Lower leg skin (tissue), 3 donors: ENCODE measurements around the gene AURKA.

Experiments used
- CTCF ChIP-seq, 3 donors: fragments of 450-650 bp; IDR thresholded peaks; one replicate each; pipeline ENCODE4 v1.5.1; 2016; ENCODE audit warnings: antibody characterized with exemption in 3 of 3, mild to moderate bottlenecking in 3 of 3, moderate library complexity in 2 of 3
- POLR2A ChIP-seq, 2 donors: fragments of 450-650 bp; IDR thresholded peaks; one replicate each; pipeline ENCODE4 v1.6.1; 2016 to 2017; ENCODE audit warnings: antibody characterized with exemption in 2 of 2, mild to moderate bottlenecking in 1 of 2, moderate library complexity in 1 of 2

DNA sequence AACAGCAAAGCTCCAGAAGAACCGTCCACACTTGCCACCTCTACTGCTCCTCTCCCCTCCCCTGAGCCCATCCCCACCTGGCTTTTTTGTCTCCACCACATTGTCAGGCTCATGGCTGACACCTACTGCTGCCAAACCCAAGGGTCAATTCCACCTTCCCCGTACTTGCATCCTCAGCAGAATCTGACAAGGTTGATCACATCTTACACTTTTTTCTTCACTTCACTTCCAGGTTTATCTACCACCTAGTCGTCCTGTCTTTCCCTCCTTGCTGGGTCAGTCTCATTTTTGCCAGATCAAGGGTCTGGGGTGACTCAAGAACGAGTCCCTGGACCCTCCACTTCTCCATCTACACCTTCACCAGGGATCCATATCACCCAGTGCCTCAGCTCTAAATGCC, 3.1 kb downstream of the AURKA start:
- TF ChIP-seq CTCF (IDR thresholded peaks at IDR 0.05), result no peak
- no peak for TF ChIP-seq POLR2A (IDR thresholded peaks at IDR 0.05)
